GM12878 (cell line): ENCODE measurements around the gene MTAP. TPM values are rescaled to one million over a fixed set of nuclear protein-coding genes. Genes with fewer than 3 reads are reported as not detected.

Source experiments
- ATAC-seq: fragments of 200-7000 bp; cut with Tn5 transposase; 3 replicates; pipeline ENCODE4 v1.9.1; 2020; ENCODE audit warnings: mild to moderate bottlenecking, moderate library complexity
- BruUV-seq: library from RNA; stranded (reverse); fragments of 400-500 nt; replicated peaks from 2 replicates; lab custom pipeline; 2021; lab: Mats Ljungman, UMichigan
- CTCF ChIA-PET: fragments of 300-600 bp; sonication (Branson Sonifier 250); formaldehyde crosslinking; extraction: SDS; loops from one replicate; lab custom pipeline; 2021; ENCODE audit warnings: inconsistent platforms; lab: Yijun Ruan, JAX
- POLR2A ChIA-PET: fragments of 350-600 bp; formaldehyde crosslinking; extraction: SDS; loops from one replicate; lab custom pipeline; 2021; ENCODE audit warnings: inconsistent platforms; lab: Charles Lee
- RAD21 ChIA-PET: fragments of 300-600 bp; sonication (Branson Sonifier 250); formaldehyde crosslinking; loops from one replicate; lab custom pipeline; 2023; ENCODE audit warnings: antibody characterized with exemption; ENCODE audit not compliant: unreplicated experiment; lab: Charles Lee
- SMC1A ChIA-PET: fragments of 300-600 bp; sonication (Branson Sonifier 250); formaldehyde crosslinking; loops from one replicate; lab custom pipeline; 2023; ENCODE audit not compliant: unreplicated experiment, uncharacterized antibody; lab: Charles Lee
- DNase-seq: peaks from one replicate; pipeline ENCODE4 v3.0.0-alpha.2; 2011; ENCODE audit warnings: low read depth, low spot score
- FAIRE-seq: peaks from 3 replicates; lab custom pipeline; 2011; peaks lifted over from hg19 to GRCh38; lab: Jason Lieb, UNC
- H2AFZ ChIP-seq: 2 replicates; pipeline ENCODE4 v1.6.0; 2011; ENCODE audit warnings: low read depth, low read length, control low read depth; ENCODE audit not compliant: control insufficient read depth
- H3K27ac ChIP-seq: 2 replicates; pipeline ENCODE4 v1.5.1; 2011; ENCODE audit warnings: control low read depth; ENCODE audit not compliant: control insufficient read depth, insufficient read depth
- H3K27me3 ChIP-seq, 2 experiments: replicated peaks in 1 of 2; 2 replicates each; pipeline versions ENCODE4 v1.6.0 to v1.6.1; 2011; ENCODE audit warnings: low read length in 1 of 2; ENCODE audit not compliant: control insufficient read depth in 2 of 2, insufficient read depth in 2 of 2
- H3K36me3 ChIP-seq, 2 experiments: 2 replicates each; pipeline ENCODE4 v1.5.1; 2011; ENCODE audit warnings: low read length in 1 of 2; ENCODE audit not compliant: control insufficient read depth in 2 of 2, insufficient read depth in 2 of 2
- H3K4me1 ChIP-seq: 2 replicates; pipeline ENCODE4 v1.6.1; 2011; ENCODE audit warnings: mild to moderate bottlenecking, low read length, moderate library complexity, mixed read lengths; ENCODE audit not compliant: control insufficient read depth, insufficient read depth
- H3K4me2 ChIP-seq: 2 replicates; pipeline ENCODE4 v1.6.0; 2011; ENCODE audit warnings: control low read depth; ENCODE audit not compliant: control insufficient read depth, insufficient read depth
- H3K4me3 ChIP-seq: fragments of 200-600 bp; sonication (generic); 2 replicates; pipeline ENCODE4 v1.5.1; 2016
- H3K79me2 ChIP-seq: 2 replicates; pipeline ENCODE4 v1.6.0; 2011; ENCODE audit warnings: low read length; ENCODE audit not compliant: control insufficient read depth, insufficient read depth
- H3K9ac ChIP-seq: 2 replicates; pipeline ENCODE4 v1.8.0; 2011; ENCODE audit warnings: low read length, control low read depth, mixed read lengths; ENCODE audit not compliant: control insufficient read depth, insufficient read depth
- H3K9me3 ChIP-seq: replicated peaks from 3 replicates; pipeline ENCODE4 v1.5.1; 2011; ENCODE audit warnings: mild to moderate bottlenecking, low read length; ENCODE audit not compliant: control insufficient read depth, insufficient read depth
- H4K20me1 ChIP-seq: 2 replicates; pipeline ENCODE4 v1.6.0; 2011; ENCODE audit not compliant: control insufficient read depth, insufficient read depth
- BACH1 ChIP-seq: fragments of 450-650 bp; IDR thresholded peaks from 2 replicates; pipeline ENCODE4 v1.6.1; 2017; ENCODE audit warnings: mild to moderate bottlenecking, borderline replicate concordance
- CHD4 ChIP-seq: fragments of 200-600 bp; sonication (generic); IDR thresholded peaks from 2 replicates; pipeline ENCODE4 v1.6.1; 2016; ENCODE audit warnings: mild to moderate bottlenecking
- EED ChIP-seq: sonication (generic); IDR thresholded peaks from 2 replicates; pipeline ENCODE4 v1.6.1; 2016; ENCODE audit warnings: antibody characterized with exemption, low read depth
- ESRRA ChIP-seq: IDR thresholded peaks from 2 replicates; pipeline ENCODE4 v1.6.1; 2012; ENCODE audit warnings: mild to moderate bottlenecking, low read length, improper control_type of control experiment
- GABPA ChIP-seq: IDR thresholded peaks from 2 replicates; pipeline ENCODE4 v1.6.1; 2014; ENCODE audit warnings: antibody characterized with exemption, low read depth, mild to moderate bottlenecking, inconsistent platforms
- GATAD2B ChIP-seq: fragments of 450-650 bp; conservative IDR thresholded peaks from 2 replicates; pipeline ENCODE4 v1.6.1; 2017; ENCODE audit warnings: low read depth, mild to moderate bottlenecking, moderate library complexity
- HDAC2 ChIP-seq: fragments of 200-600 bp; sonication (generic); IDR thresholded peaks from 2 replicates; pipeline ENCODE4 v1.6.1; 2017
- NBN ChIP-seq: fragments of 450-650 bp; IDR thresholded peaks from 2 replicates; pipeline ENCODE4 v1.6.1; 2016
- RBBP5 ChIP-seq: fragments of 200-600 bp; sonication (generic); conservative IDR thresholded peaks from 2 replicates; pipeline ENCODE4 v1.6.1; 2016
- RELA ChIP-seq: fragments of 450-650 bp; IDR thresholded peaks from 2 replicates; pipeline ENCODE4 v1.8.0; 2014; ENCODE audit warnings: borderline replicate concordance; ENCODE audit not compliant: partially characterized antibody
- SUPT20H ChIP-seq: IDR thresholded peaks from 2 replicates; pipeline ENCODE4 v1.6.1; 2011; ENCODE audit warnings: low read depth, mild to moderate bottlenecking, low read length, moderate library complexity, borderline replicate concordance; ENCODE audit not compliant: control insufficient read depth
- SUZ12 ChIP-seq: fragments of 200-600 bp; sonication (generic); IDR thresholded peaks from one replicate; pipeline ENCODE4 v1.6.1; 2018; ENCODE audit warnings: antibody characterized with exemption, mild to moderate bottlenecking; ENCODE audit not compliant: unreplicated experiment
- TAF1 ChIP-seq: IDR thresholded peaks from 2 replicates; pipeline ENCODE4 v1.6.1; 2011; ENCODE audit warnings: mild to moderate bottlenecking, low read depth, low read length, borderline replicate concordance
- in situ Hi-C: fragments of 300-500 bp; cut with MboI; formaldehyde crosslinking; loops from 9 replicates; pipeline ENCODE4 v1.14.3; 2018; ENCODE audit warnings: mixed read lengths
- intact Hi-C: fragments of 100-400 bp; cut with micrococcal nuclease; formaldehyde crosslinking; loops from one replicate; pipeline ENCODE4 v1.14.2; 2022; ENCODE audit not compliant: unreplicated experiment
- polyA plus RNA-seq, 11 experiments: library from polyadenylated mRNA; depleted of rRNA in 4 of 11; unstranded in 6 of 11; stranded (reverse) in 5 of 11; fragments of >200 nt; fragmentation: Nextera tagmentation in 4 of 11; fragmentation: Illumina TruSeq in 1 of 11; extraction: Ambion mirVana in 4 of 11; extraction: Trizol in 1 of 11; gene quantifications; 1 replicate in 1 of 11; 2 replicates in 10 of 11; pipeline versions ENCODE4 v1.2.1 to v1.2.3, GENCODE V29; 2011 to 2016; ENCODE audit warnings: inconsistent platforms in 2 of 11, missing spikeins in 2 of 11, low read depth in 1 of 11
- total RNA-seq, 4 experiments: library from RNA; depleted of rRNA in 3 of 4; stranded (reverse); fragments of >200 nt in 3 of 4; fragmentation: Illumina TruSeq in 1 of 4; extraction: Trizol in 1 of 4; gene quantifications; 2 replicates each; pipeline versions ENCODE4 v1.2.1 to v1.2.3, GENCODE V29; 2013 to 2021
- TF ChIP-seq, protein P1 (sequence below): fragments of 450-650 bp; conservative IDR thresholded peaks from 2 replicates; pipeline ENCODE4 v1.6.1; 2017; ENCODE audit warnings: mild to moderate bottlenecking, moderate library complexity
- TF ChIP-seq, protein P2 (sequence below): IDR thresholded peaks from 2 replicates; pipeline ENCODE4 v1.6.1; 2011; ENCODE audit warnings: low read depth, low read length, improper control_type of control experiment, borderline replicate concordance

The MTAP gene
- total and polyA plus RNA-seq, 10 of the 15 experiments (the other 5 are each of a cell fraction or from before 2014, with no cell fraction given): 16.4 to 29.9 (median 22.6) TPM

GRCh38 chr9:21972361-21972760 lies 169.9 kb downstream of the MTAP start:
- Histone ChIP-seq H2AFZ (no peak overlapping the region), H3K4me2 (no peak overlapping the region), H3K27me3 (peaks cover 0 to 7% of the 10 kb centered on the region in 2 experiments; a peak in 1 of 4 replicates), H3K9me3 (peaks cover 8% of the 10 kb centered on the region; the same call in 1 of the 3 replicates), H3K27ac (no peak overlapping the region), H4K20me1 (no peaks in the 10 kb centered on the region; the same call in 1 of the 2 replicates), H3K4me1 (no peaks in the 10 kb centered on the region), H3K4me3 (no peak overlapping the region), H3K79me2 (no peaks in the 10 kb centered on the region), H3K9ac (no peak overlapping the region), H3K36me3 (no peaks in the 10 kb centered on the region)
- BruUV-seq: no TSS peak
- ChIA-PET CTCF (no interaction called here), POLR2A (interaction anchor here (0.5 to 0.7 kb wide), 2 partner anchors 10 to 115 kb away, joined by 3 to 4 read pairs; no protein-coding TSS in a partner anchor), SMC1A (interaction anchor here (1.3 kb wide), 1 partner anchor 19 kb away, joined by 6 read pairs; no protein-coding TSS in a partner anchor), RAD21 (no interaction called here)
- TF ChIP-seq HDAC2: no peak
- TF ChIP-seq RBBP5: no peak
- TF ChIP-seq, protein P1, sequence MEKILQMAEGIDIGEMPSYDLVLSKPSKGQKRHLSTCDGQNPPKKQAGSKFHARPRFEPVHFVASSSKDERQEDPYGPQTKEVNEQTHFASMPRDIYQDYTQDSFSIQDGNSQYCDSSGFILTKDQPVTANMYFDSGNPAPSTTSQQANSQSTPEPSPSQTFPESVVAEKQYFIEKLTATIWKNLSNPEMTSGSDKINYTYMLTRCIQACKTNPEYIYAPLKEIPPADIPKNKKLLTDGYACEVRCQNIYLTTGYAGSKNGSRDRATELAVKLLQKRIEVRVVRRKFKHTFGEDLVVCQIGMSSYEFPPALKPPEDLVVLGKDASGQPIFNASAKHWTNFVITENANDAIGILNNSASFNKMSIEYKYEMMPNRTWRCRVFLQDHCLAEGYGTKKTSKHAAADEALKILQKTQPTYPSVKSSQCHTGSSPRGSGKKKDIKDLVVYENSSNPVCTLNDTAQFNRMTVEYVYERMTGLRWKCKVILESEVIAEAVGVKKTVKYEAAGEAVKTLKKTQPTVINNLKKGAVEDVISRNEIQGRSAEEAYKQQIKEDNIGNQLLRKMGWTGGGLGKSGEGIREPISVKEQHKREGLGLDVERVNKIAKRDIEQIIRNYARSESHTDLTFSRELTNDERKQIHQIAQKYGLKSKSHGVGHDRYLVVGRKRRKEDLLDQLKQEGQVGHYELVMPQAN: no peak
- no peak for TF ChIP-seq RELA
- TF ChIP-seq, protein P2, sequence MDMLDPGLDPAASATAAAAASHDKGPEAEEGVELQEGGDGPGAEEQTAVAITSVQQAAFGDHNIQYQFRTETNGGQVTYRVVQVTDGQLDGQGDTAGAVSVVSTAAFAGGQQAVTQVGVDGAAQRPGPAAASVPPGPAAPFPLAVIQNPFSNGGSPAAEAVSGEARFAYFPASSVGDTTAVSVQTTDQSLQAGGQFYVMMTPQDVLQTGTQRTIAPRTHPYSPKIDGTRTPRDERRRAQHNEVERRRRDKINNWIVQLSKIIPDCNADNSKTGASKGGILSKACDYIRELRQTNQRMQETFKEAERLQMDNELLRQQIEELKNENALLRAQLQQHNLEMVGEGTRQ: no peak
- TF ChIP-seq ESRRA: no peak
- no peak for TF ChIP-seq GABPA
- no peak for TF ChIP-seq TAF1
- TF ChIP-seq SUPT20H: no peak
- no peak for TF ChIP-seq GATAD2B
- TF ChIP-seq SUZ12: no peak
- TF ChIP-seq NBN: no peak
- TF ChIP-seq CHD4: no peak
- TF ChIP-seq EED: no peak
- TF ChIP-seq BACH1: no peak
- intact Hi-C loops (no loop called here), in situ Hi-C loops (no loop called here)
- no peak for FAIRE-seq
- ATAC-seq: no peak
- no peak for DNase-seq
